ENCODE measurements around the gene FUT4.

- TF ChIP-seq POLR2A (IDR thresholded peaks at IDR 0.05; ENCODE audit: low read depth, low read length) (no peak), TAF1 (IDR thresholded peaks at IDR 0.05; ENCODE audit: borderline replicate concordance, low read depth, low read length) (no peak), POLR2AphosphoS5 (IDR thresholded peaks at IDR 0.05; ENCODE audit: low read depth, low read length) (no peak)
These were observed 38.2 kb downstream of the FUT4 start for GRCh38 chr11:94581926-94582325.
